CD4-positive, alpha-beta T cell treated with Interleukin-6 for 4 hours (primary cell): ENCODE results near the gene MEF2C.

Source experiments
- DNase-seq: peaks from one replicate; pipeline ENCODE4 v3.0.0-alpha.2; 2020; ENCODE audit warnings: mixed read lengths

The MEF2C gene

DNA sequence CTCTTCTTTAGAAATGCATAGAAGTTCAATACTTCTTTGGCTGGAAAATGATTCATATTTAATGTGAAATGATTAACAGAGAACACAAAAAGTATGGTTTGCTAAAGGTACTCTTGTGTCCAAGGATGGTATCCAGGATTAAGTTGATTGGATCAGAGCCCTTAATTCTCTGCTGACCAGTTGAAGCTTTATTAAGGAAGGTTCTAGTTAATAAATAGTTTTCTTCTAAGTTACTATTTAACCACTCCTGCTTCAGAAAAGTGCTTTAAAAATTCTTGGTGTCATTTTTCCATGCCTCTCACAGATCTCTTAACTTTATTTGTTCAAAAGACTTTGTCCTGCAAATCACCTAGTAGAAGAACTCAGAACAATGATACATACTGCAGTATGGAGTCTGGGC lies 134.3 kb downstream of the MEF2C start:
- DNase-seq = no peak

DNA sequence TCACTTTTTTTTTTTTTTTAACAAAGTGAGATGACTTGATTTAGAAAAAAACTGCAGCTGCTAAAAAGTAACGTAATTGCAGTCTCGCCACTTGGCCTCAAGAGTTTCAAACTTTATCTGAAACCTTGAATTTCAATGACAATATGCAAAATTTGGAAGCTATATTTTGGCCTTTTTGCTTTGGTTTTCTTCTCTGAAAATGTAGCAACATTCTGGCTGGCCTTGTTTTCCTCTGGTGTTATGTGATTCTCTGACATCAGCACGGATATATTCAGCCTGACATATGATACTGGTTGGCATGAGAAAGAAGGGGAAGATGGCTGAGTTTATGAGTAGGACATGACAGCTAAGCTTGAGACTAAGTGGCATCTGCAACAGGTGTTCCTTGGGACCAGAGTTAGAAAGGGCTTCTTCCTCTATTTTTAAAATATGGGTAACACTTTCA lies 136.5 kb downstream of the MEF2C start:
- DNase-seq = no peak

DNA sequence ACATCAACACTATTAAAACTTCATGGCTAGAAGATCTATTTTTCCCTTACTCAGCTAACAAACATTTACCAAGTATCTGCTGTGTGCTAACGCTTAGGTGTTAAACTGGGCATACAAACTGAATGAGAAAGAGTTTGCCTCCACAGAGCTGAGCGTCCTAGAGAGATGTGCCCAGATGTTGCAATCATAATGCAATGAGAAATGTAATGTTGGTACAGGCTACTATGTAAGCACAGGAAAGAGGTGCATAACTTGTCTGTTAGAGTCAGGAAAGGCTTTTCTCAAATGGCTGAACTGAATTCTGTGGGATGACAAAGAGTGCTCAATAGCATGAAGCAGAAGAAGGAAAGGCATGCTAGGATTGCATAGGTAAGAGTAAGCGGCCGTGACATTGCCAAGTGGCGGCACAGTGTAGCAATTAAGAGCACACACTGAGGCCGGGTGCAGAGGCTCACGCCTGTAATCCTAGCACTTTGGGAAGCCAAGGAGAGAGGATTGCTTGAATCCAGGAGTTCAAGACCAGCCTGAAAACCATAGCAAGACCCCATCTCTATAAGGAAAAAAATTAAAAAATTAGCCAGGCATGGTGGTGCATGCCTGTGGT lies 137.8 kb downstream of the MEF2C start:
- no peak for DNase-seq

DNA sequence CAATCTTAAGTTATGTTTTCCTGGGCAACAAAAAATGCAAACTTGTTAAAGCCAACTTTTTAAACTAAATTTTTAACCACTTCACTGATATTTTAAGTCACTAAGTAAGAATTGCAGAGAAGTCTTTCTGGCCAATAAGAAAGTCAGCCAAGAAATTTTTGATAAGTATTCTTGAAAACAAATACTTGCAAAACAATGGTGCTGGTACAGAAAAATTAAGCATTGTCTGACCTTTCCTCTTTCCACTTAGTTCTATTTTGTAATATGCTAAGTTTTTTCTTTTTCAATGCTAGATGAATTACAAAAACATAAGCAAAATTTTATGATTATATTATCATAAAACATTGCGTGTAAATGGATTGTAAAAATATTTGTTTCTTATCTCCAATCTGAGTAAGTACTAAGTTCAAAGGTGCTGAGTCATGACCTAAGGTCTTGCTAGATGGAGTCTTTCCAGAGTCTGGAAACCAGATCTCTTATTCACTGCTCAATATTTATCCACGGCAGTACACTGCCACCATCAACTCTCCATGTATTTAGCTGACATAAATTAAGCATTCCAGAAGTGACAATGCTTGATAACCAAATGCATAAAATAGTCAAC lies 139.7 kb downstream of the MEF2C start:
- DNase-seq = no peak

DNA sequence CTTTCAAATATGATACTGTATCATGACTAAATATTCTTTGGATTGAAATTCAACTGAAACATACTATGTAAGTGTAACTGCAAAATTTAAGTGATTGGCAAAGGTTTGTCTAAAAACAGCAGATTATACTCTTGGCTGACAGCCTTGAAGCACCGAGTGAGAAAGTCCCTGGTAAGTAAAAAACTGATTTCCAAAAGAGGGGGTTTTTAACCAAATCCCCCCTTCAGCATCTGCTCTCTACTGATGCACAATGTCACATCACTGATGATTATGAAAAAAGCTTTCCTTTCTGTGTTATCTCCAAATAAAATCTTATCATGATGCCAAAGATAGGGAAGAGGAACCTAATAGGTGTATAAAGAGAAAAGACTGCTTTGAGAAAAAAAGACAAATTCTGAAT lies 141.0 kb downstream of the MEF2C start:
- DNase-seq = no peak

DNA sequence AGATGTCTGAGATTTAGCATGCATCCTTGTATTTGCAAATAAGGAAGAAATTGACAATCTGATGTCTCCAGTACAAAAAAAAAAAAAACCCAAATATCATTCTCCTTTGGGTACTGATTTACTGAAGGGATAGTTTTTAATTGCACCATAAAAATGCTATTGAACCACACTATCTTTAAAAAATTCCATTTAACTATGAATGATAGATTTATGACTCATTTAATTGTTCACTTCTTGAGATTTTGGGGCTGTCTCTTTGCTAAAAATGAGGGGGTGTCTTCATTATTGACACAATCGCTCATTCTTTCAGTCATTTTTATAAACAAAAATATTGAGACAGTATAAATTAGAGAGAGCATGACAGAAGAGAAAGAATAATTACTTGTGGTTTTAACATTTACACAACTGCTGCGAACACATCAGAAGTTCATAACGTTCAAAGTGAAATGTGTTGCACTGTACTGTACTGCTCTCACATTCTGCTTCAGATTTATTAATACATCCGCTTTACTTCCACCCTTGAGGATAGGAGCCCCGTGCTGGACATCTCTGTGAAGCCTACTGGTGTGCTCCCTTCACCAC lies 142.3 kb downstream of the MEF2C start:
- DNase-seq = no peak

DNA sequence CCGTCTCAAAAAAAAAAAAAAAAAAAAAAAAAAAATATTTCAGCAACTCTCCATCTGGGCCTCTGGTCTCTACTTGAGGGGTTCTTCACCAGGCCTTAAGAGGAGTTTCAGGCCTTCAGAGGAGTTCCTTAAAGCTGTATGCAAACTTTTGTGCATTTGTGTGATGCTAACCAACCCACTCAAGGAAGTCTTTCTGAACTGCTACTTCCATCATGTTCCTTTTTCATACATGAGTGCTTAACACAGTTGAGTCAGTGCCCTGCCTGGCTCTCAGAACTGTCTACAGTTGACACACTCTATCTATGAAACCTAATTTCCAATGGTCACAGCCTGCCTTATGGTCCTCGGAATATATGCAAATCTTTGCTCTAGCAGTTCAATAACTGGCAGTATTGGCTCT lies 146.5 kb downstream of the MEF2C start:
- DNase-seq = no peak

DNA sequence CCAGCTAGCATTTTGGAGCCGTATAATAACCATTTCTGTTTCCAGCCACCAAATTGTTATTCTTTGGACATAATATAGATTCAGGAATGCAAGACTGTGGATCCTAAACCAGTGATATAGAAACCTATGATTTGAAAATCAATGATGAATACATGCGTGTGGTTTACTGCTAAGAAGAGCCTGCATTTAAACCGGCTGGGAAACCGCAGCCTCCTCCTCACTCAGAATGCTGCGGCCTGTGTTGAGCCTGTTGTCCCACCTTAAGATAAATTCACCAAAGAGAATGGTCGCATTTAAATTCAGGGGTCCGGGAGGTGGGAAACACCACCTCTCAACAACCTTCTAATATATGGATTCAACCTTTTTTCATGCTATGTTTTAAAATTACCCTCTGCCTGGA lies 148.0 kb downstream of the MEF2C start:
- no peak for DNase-seq

DNA sequence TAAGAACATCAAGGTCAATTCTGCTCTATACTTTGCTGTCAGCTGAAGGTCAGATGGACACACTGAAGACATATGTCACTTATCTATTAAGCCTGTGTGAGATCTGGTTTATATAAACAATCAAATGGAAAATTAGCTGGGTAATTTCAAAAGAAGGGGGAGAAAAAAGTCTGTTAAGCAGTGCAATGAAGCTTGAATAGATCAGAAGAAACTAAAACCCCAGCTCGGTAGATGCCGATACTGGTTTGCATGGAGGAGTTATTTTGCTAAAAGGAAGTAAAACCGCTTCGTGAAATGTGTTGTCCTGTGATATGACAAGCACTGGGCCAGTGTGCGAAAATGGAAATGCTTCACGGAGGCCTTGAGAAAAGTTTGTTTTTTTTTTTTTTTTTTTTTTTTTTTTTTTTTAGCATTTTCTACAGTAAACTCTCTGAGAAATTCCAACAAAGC lies 148.8 kb downstream of the MEF2C start:
- no peak for DNase-seq

DNA sequence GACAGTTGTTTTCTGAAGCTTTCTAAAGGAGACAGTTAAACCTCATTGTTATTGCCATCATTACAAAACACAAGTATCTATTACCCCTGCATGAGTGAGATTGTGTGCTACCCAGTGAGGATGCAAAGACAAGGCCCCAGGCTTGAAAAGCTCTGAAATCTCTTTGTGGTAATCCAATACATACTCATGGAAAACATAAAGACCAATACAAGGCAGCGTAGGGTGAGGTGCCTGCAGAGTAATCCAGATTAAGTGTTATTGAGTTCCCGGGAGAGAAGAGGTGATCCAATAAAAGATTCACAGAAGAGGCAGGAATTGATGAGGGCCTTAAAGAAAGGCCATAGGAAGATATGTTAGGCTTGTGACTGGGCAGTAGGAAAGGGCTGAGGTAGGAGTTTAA lies 150.1 kb downstream of the MEF2C start:
- DNase-seq = no peak

DNA sequence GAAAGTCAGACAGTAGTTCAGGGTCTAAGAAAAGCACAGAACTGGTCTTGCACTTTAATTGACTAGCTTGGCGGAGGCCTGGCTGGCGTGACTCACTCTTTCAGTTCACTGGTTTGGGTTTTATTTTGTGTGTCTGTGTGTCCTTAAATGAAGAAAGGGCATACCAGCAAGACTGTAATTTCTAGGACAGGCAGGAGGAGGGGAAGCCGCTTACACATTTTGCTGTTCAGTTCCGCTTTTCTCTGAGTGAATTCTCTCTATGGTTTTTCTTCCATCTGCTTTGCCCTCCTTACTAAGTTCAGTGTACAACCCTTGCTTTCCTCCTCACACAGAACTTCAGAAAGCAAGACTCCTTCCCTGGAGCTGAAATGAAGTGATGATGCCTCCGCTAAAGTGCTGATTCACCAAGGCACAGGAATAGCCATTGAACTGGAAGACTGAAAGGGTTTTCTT lies 150.8 kb downstream of the MEF2C start:
- DNase-seq = no peak

DNA sequence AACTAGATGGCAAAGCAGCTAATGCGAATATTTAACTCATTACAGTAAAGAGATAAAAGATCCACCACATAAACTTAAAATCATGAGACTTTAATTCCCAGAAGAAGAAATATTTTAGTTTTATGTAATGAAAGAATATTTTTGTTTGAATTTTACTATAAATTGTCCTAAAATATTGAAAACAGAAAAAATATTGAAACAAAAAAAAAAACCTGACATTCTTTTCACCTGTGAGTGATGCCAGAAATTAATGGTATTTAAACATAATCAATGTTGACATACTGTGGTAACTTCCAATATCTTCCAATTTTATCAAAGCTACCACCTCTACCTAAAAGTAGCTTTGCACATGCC lies 153.2 kb downstream of the MEF2C start:
- no peak for DNase-seq

DNA sequence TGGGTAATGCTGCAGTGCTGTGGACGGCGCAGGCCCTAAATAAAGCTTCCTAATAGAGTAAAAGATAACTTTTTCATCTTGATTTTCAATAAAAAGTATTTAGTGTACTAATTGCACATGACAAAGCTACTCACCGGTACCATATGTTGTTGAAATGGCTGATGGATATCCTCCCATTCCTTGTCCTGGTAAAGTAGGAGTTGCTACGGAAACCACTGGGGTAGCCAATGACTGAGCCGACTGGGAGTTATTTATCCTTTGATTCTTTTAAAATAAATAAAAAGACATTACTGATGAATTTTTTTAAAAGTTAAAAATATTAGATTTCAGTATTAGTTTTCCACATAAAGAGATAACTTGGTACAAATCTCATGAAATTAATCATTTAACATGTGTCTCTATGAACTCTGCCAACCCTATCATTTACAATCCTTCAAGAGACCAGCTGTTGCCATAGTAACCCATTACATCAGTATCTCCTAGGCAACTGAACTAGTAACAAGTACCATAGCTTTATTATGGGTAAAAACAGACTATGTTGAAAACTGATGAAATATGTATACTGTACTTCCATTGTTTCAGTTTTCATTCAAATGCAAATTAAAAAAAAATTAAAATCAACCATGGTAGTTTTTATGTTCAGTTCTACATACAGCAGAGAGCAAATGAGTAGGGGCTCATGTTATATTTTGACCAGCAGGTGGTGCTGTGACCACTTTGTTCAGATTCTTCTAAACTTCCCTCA lies 153.7 kb downstream of the MEF2C start:
- DNase-seq = peak; percentile 59

DNA sequence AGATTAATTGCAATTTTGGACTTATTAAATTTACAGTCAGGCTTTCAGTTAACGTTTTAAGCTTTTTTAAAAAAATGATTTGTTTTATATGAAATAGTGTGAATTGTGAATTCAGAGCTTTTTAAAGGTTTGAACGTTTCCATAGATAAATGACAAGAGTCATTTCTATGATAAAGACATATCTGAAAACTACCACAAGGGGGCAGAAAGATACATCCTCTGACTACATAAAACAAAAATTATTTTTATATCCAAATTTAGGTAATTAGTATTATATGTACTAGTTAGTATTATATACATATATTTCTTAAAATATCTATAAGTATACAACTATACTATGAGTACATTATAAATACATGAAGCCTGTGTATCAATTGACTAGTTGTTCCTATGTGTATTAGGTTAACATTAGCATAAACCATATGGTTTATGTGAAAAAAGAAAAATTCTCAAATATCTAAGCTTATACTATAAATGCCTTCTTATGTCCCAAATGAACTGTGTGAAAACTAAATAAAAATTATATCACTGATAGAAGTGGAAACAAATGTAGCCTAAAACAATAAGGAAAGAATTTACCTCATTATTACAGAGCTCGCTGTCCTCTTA lies 155.2 kb downstream of the MEF2C start:
- DNase-seq = no peak

DNA sequence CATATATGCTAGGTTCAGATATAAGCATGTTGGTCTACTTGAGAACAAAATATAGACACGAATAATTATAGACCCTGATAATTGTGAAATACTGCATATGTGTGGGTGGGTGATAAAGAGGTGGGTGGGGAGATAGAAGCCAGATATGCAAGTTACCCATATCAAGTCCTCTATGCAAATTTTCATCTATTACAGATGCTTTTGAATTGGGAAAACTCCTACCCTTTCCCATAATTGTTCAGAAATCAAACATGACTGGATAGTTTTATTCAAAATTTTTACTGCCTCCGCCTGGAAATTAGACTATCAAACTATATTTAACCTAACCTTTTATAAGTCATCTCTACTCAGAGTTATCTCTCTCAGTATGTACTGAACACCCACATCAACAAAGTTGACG lies 157.5 kb downstream of the MEF2C start:
- no peak for DNase-seq

DNA sequence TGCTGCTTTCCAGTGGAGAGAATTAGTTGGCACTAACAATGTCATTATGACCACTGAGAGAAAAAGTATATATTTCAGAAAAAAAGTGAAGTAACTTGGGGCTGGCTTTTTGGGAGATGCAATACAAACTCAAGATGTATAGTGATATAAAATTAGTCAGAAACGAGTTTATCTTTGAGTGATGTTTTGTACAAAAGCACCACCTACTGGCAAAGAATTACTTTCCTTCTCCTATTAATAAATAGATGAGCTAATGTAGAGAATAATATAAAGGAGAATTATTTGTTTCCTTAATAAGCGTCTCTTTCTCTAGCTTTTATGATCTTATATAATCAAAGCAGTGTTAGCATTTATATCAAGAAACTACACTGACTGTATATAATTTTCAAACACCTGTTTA lies 158.8 kb downstream of the MEF2C start:
- no peak for DNase-seq

DNA sequence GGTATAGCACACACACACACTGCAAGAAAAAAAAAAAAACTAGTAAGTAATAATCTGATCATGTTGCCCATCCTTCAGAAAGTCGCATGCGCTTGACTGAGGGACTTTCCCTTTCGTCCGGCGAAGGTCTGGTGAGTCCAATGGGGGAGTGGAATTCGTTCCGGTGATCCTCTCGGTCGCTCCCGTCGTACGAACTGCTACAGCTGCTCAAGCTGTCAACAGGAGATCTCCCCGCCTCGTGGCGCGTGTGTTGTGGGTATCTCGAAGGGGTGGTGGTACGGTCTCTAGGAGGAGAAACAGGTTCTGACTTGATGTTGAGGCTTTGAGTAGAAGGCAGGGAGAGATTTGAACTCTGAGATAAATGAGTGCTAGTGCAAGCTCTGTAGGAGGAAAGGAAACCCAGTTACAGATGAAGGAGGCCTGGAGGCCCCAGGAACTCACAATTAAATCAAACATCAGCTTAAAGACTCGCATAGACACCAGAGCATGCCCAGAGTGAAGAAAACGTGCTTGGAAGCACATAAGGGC lies 160.4 kb downstream of the MEF2C start:
- DNase-seq = no peak

DNA sequence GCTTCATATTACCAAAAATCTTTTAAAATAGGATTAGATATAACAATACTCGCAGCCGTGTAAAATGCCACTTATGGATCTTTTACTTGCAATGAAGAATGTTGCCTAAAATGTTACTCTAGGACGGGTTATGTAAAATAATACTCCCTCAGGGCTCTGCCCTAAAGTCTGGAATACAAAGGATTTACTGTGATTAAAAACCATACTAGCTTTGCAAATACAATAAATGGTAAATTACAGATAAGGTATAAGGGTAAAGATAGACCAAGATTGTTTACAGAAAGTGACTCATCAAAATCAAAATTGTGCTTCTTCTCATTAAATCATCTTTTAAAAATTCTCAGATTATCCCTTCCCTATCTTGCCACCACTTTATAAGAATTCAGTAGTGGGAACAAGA lies 163.6 kb downstream of the MEF2C start:
- no peak for DNase-seq

DNA sequence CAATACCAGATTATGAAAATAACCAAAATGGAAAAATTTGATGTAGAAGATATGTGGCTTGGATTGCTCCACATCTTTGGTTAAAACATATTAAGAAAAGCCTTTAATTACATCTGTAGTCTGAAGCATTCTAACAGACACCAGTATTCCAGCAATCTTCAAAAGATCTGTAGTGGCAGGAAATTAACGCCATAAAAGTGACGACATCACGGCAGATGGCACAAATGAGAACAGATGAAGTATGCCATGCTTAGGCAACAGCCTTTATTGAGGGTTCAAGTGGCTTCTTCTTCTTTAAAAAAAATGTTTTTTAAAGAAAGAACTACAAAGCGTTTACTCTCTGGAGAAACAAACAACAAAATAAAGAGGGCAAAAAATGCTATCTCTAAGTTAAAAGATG lies 164.2 kb downstream of the MEF2C start:
- DNase-seq = no peak

DNA sequence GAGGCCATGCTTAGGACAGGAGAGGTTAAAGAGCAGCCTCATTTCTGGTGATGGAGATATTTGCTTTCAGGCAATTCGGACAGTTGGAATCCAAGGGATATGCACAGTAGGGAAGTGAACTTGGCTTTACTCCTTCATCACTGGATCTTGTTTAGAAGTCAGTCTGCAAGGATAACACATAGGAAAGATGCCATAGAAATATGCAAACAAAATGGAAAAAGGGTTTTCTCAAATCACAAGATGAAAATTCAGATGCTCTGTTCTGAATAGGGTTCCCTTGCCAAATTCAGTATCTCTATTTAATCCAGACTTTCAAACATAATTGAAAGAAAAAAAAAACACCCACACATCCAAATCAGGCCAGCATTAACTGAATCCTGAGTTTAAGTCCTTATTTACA lies 166.9 kb downstream of the MEF2C start:
- no peak for DNase-seq

DNA sequence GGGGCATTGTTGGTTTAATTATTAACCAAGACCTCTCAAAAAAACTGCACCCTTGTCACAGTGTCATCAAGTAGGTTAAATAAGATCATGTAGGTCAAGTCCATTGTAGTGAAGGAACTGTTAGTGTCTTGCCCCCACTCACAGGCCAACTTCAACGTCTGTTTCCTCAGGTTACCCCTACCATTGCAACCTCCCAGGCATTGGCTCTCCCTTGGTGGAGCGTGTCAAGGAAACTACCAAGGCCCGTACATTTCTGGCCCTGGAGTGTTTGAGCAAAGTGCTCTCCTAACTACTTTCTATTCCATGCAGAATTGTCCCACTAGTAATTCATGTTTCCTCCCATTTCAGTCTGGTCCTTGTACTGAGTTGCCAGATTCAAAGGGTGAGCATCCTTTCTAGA lies 167.5 kb downstream of the MEF2C start:
- DNase-seq = no peak

DNA sequence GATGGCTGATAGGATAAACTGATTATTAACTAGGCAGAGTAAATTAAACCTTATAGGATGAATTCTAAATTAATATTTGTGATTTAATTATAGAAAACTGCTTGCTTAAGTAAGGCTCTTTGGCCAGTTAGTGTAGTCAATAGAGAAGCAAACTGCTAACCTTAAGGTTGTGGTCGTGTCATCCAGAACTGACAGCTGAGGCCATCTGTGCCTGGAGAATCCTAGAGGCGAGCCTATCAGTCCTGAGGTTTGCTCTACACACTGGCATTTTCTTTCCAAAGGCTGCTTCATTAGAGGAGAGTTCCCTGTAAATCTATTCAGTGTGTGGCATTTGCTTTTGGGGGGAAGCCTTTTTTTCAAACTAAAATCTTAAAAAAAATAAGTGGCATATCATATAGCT lies 169.2 kb downstream of the MEF2C start:
- no peak for DNase-seq

DNA sequence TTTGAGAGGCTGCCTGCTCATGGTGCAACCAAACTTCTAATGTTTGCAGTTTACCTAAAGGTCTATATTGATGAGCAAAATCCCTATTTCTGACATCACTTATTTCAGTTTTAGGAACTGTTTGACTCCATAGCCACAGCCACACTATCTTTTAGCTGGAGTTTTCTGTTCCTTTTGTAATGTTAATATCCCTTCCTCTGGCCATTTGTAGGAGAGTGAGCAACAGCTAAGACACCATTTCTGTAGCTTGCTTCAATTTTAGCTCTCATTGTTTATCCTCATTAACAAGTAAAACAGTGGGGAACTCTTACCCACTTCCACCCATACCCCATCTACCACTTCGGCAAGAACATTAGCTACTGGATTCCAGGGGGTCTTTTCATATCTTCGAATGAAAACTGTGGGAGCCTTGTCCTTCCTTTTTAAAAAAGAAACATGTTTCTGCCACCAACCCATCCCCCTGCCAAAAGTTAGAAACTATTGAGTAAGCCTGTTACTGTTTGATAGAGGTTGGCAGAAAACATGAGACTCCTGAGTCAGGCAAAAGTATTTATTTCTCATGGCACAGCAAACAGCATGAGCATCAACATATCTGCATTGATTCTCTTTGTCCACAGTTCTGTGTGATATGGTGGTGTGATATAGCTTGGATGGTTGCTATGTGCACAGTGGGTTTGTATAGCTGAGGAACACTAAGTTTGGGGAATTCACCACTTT lies 174.1 kb downstream of the MEF2C start:
- no peak for DNase-seq
